Measurements from ENCODE around the gene UGGT1.

DNA sequence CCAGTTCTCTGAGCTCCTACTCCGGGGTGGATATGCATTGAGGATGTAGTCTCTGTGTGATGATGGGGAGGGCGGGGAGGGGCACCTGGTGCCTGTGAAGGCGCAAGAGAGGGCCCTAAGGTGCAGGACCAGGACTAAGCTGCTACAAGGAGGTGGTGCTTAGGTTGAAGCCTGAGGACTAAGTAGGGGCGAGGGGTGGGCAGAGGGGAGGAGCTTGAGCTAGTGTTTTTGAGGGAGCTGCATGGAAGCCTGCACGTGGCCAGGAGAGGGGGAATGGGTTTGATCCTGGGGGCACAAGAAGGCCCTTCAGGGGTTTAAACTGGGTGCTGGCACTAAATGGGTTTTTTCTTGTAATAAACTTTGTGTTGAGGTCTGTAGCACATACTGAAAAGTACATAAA, 105.0 kb downstream of the UGGT1 start:
- TF ChIP-seq POLR2A (IDR thresholded peaks at IDR 0.05) (no peak), POLR2AphosphoS5 (IDR thresholded peaks at IDR 0.05) (no peak), EP300 (IDR thresholded peaks at IDR 0.05) (no peak)
- TF ChIP-seq, protein P1, sequence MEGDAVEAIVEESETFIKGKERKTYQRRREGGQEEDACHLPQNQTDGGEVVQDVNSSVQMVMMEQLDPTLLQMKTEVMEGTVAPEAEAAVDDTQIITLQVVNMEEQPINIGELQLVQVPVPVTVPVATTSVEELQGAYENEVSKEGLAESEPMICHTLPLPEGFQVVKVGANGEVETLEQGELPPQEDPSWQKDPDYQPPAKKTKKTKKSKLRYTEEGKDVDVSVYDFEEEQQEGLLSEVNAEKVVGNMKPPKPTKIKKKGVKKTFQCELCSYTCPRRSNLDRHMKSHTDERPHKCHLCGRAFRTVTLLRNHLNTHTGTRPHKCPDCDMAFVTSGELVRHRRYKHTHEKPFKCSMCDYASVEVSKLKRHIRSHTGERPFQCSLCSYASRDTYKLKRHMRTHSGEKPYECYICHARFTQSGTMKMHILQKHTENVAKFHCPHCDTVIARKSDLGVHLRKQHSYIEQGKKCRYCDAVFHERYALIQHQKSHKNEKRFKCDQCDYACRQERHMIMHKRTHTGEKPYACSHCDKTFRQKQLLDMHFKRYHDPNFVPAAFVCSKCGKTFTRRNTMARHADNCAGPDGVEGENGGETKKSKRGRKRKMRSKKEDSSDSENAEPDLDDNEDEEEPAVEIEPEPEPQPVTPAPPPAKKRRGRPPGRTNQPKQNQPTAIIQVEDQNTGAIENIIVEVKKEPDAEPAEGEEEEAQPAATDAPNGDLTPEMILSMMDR (IDR thresholded peaks at IDR 0.05): no peak
